A549 treated with RU486 at 1 μM for 4 hours (cell line): Measurements from ENCODE around the gene FFAR3. TPM values are rescaled to one million over a fixed set of nuclear protein-coding genes. Genes with fewer than 3 reads are reported as not detected.

Experiments
- total RNA-seq: library from RNA; stranded (reverse); fragments of 200-300 nt; extraction: Qiagen RNA extraction; gene quantifications from 5 replicates; pipeline ENCODE4 v1.2.3, GENCODE V29; 2022; ENCODE audit warnings: low read depth

Gene FFAR3, protein sequence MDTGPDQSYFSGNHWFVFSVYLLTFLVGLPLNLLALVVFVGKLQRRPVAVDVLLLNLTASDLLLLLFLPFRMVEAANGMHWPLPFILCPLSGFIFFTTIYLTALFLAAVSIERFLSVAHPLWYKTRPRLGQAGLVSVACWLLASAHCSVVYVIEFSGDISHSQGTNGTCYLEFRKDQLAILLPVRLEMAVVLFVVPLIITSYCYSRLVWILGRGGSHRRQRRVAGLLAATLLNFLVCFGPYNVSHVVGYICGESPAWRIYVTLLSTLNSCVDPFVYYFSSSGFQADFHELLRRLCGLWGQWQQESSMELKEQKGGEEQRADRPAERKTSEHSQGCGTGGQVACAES
- not detected in 5 replicates for total RNA-seq

GRCh38 chr19:35357867-35358573, at the start of gene FFAR3:
Gene FFAR3 (plus strand): TSS chr19:35358460. CDS start chr19:35358891, 431 bp downstream.

DNA sequence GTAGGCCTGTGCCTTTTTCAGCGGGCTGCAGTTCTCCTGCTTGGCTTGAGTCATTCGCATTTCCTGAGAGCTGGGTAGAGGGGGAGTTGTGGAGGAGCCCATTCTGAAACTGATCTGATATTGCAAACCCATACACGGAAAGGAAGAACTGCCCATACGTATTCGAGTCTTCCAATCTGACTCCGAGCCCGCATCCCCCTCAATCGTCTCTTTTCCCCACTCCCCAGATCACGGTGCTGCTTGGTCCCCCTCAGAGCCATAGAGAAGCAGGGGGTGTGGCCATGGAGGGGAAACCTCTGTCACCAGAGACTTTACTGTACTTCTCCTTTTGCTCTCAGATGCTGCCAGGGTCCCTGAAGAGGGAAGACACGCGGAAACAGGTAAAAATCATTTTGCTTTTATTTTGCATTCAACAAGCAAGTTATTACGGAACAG, 29.4 kb upstream of the FFAR3 start, which contains the start of gene CD22:
TSS of gene CD22 (plus strand) at position 337 of the 435 bp plus-strand sequence. CDS start 2,854 bp downstream, outside the sequence.

GRCh38 chr19:35347171-35347929, 10.9 kb upstream of the FFAR3 start, which contains the start of gene FFAR1:
Gene FFAR1 (plus strand): TSS chr19:35347902. CDS start chr19:35351552, 3,650 bp downstream.

DNA sequence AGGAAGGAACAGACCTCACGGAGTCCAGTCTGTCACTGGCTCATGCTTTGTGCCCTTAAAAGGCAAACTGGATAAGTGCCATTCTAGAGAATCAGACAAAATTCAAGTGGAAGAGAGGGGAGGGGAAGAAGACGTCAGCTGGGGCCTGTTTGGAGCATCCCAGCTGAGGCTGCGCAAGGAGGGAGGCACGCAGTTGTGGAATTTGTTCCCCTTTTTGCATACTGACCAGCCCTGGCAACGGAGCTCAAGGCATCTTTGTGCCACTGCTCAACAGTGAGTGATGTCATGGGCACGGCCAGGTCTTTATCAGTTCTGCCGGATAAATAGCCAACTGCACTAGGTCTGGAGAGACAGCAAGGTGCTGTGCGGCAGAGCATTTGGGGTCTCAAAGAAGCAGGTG, 12.5 kb downstream of the FFAR3 start, which contains the start of gene GPR42:
TSS of gene GPR42 (plus strand) at position 347 of the 400 bp plus-strand sequence. CDS start 292 bp downstream, outside the sequence.

Other genes starting within 250 kb of the FFAR3 start
- gene FXYD3, start 242.6 kb upstream of the FFAR3 start, total RNA-seq, result 0.21 to 0.57 TPM (median 0.28 TPM) in 3 of 5 replicates, not detected in the others
- 0.06 to 0.21 TPM (median 0.16 TPM) in 5 replicates for gene LGI4, start 223.4 kb upstream of the FFAR3 start, total RNA-seq
- 0.37 TPM in 1 of 5 replicates, not detected in the others for gene FXYD1, start 219.6 kb upstream of the FFAR3 start, total RNA-seq
- 0.22 to 0.33 TPM (median 0.30 TPM) in 4 of 5 replicates, not detected in the other for gene FXYD7, start 215.2 kb upstream of the FFAR3 start, total RNA-seq
- gene FXYD5, start 203.7 kb upstream of the FFAR3 start, total RNA-seq, result 190 to 236 TPM (median 225 TPM) in 5 replicates
- not detected in 5 replicates for gene FAM187B, start 129.7 kb upstream of the FFAR3 start, total RNA-seq
- gene LSR, start 109.5 kb upstream of the FFAR3 start, total RNA-seq, result 6.4 to 11.6 TPM (median 10.4 TPM) in 5 replicates
- 129 to 163 TPM (median 162 TPM) in 5 replicates for gene USF2, start 89.5 kb upstream of the FFAR3 start, total RNA-seq
- gene HAMP, start 75.9 kb upstream of the FFAR3 start, total RNA-seq, result 0.31 TPM in 1 of 5 replicates, not detected in the others
- not detected in 5 replicates for gene MAG, start 66.3 kb upstream of the FFAR3 start, total RNA-seq
- gene CD22, start 29.3 kb upstream of the FFAR3 start, total RNA-seq, result 0.49 to 2.2 TPM (median 0.81 TPM) in 5 replicates
- gene FFAR1, start 10.6 kb upstream of the FFAR3 start, total RNA-seq, result 0.06 TPM in 1 of 5 replicates, not detected in the others
- not detected in 5 replicates for gene GPR42, start 12.6 kb downstream of the FFAR3 start, total RNA-seq
- gene FFAR2, start 89.8 kb downstream of the FFAR3 start, total RNA-seq, result not detected in 5 replicates
- gene KRTDAP, start 132.0 kb downstream of the FFAR3 start, total RNA-seq, result not detected in 5 replicates
- gene DMKN, start 155.2 kb downstream of the FFAR3 start, total RNA-seq, result 29.0 to 46.4 TPM (median 36.8 TPM) in 5 replicates
- gene SBSN, start 169.9 kb downstream of the FFAR3 start, total RNA-seq, result 2.0 to 3.9 TPM (median 2.9 TPM) in 5 replicates
- not detected in 5 replicates for gene GAPDHS, start 175.0 kb downstream of the FFAR3 start, total RNA-seq
- 378 to 437 TPM (median 424 TPM) in 5 replicates for gene TMEM147, start 187.2 kb downstream of the FFAR3 start, total RNA-seq
- not detected in 5 replicates for gene ATP4A, start 205.2 kb downstream of the FFAR3 start, total RNA-seq
- not detected in 5 replicates for gene PMIS2, start 227.7 kb downstream of the FFAR3 start, total RNA-seq